Stomach (tissue), 4 donors: ENCODE measurements around the gene SPACA5B.

Experiments
- EP300 ChIP-seq: sonication (generic); formaldehyde crosslinking; IDR thresholded peaks from one replicate; pipeline ENCODE4 v1.6.1; 2017; ENCODE audit warnings: antibody characterized with exemption
- POLR2A ChIP-seq, 4 donors: fragments of 450-650 bp; IDR thresholded peaks; one replicate each; pipeline ENCODE4 v1.6.1; 2016; ENCODE audit warnings: antibody characterized with exemption in 4 of 4, control low read depth in 2 of 4, mild to moderate bottlenecking in 1 of 4, moderate library complexity in 1 of 4
- POLR2AphosphoS5 ChIP-seq, 3 donors: sonication (generic); formaldehyde crosslinking; IDR thresholded peaks; one replicate each; pipeline ENCODE4 v1.6.1; 2016; ENCODE audit warnings: antibody characterized with exemption in 3 of 3
- TF ChIP-seq, protein P1 (sequence below), 7 experiments: fragments of 450-650 bp in 4 of 7; fragments of 200-600 bp in 3 of 7; sonication (generic) in 3 of 7; IDR thresholded peaks; one replicate each; pipeline ENCODE4 v1.5.1; 2016 to 2019; ENCODE audit warnings: antibody characterized with exemption in 7 of 7, control low read depth in 2 of 7, mild to moderate bottlenecking in 1 of 7

DNA sequence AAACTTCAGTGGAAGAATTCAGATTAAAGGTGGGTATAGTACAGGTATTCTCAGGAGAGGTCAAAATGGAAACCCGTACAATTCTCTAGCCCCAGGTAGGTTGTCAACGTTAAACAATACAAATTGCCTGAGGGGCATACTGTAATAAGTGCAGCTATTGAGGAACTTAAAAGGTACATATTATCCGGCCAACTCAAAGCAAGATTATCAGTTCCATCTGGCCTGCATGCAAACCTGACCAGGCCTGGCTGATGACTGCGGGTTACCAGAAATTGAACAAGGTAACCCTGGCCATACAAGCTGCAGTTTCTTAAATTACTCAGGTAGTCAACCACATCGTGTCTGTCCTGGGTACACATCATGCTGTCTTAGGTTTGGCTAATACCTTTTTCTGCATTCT lies 46.7 kb upstream of the SPACA5B start:
- TF ChIP-seq, protein P1, sequence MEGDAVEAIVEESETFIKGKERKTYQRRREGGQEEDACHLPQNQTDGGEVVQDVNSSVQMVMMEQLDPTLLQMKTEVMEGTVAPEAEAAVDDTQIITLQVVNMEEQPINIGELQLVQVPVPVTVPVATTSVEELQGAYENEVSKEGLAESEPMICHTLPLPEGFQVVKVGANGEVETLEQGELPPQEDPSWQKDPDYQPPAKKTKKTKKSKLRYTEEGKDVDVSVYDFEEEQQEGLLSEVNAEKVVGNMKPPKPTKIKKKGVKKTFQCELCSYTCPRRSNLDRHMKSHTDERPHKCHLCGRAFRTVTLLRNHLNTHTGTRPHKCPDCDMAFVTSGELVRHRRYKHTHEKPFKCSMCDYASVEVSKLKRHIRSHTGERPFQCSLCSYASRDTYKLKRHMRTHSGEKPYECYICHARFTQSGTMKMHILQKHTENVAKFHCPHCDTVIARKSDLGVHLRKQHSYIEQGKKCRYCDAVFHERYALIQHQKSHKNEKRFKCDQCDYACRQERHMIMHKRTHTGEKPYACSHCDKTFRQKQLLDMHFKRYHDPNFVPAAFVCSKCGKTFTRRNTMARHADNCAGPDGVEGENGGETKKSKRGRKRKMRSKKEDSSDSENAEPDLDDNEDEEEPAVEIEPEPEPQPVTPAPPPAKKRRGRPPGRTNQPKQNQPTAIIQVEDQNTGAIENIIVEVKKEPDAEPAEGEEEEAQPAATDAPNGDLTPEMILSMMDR (IDR thresholded peaks at IDR 0.05): no peak
- TF ChIP-seq POLR2A (IDR thresholded peaks at IDR 0.05) (no peak), EP300 (no peak), POLR2AphosphoS5 (IDR thresholded peaks at IDR 0.05) (no peak)
